HepG2 (cell line): ENCODE measurements around the gene MCRS1. TPM values are rescaled to one million over a fixed set of nuclear protein-coding genes. Genes with fewer than 3 reads are reported as not detected.

Source experiments
- ATAC-seq: fragments of 200-7000 bp; cut with Tn5 transposase; 3 replicates; pipeline ENCODE4 v1.9.1; 2020; ENCODE audit warnings: mild to moderate bottlenecking, moderate library complexity
- BruUV-seq: library from RNA; stranded (reverse); fragments of 400-500 nt; replicated peaks from 2 replicates; lab custom pipeline; 2021; lab: Mats Ljungman, UMichigan
- CTCF ChIA-PET: fragments of 300-600 bp; formaldehyde crosslinking; extraction: SDS; loops from one replicate; lab custom pipeline; 2021; ENCODE audit warnings: low total read pairs, inconsistent platforms, low intra/inter-chr PET ratio; lab: Yijun Ruan, JAX
- POLR2A ChIA-PET: fragments of 350-600 bp; sonication (Branson Sonifier 250); formaldehyde crosslinking; loops from one replicate; lab custom pipeline; 2020; ENCODE audit warnings: antibody characterized with exemption, inconsistent platforms; lab: Yijun Ruan, JAX
- DNase-seq: peaks from one replicate; pipeline ENCODE4 v3.0.0-alpha.2; 2015; ENCODE audit warnings: low spot score
- FAIRE-seq: peaks from 3 replicates; lab custom pipeline; 2011; peaks lifted over from hg19 to GRCh38; lab: Jason Lieb, UNC
- H2AFZ ChIP-seq: one replicate; pipeline ENCODE4 v1.6.1; 2011; ENCODE audit warnings: low read length, inconsistent platforms
- H3K27ac ChIP-seq: fragments of 300-600 bp; 3 replicates; pipeline ENCODE4 v1.8.0; 2011; ENCODE audit warnings: mixed run types, mild to moderate bottlenecking, mixed read lengths, low read length, inconsistent platforms; ENCODE audit not compliant: insufficient read depth; ENCODE audit errors: extremely low read length
- H3K27me3 ChIP-seq, 2 experiments: fragments of 200-600 bp in 1 of 2; 2 replicates in 1 of 2; 3 replicates in 1 of 2; pipeline versions ENCODE4 v1.6.0 to v1.8.0; 2011; ENCODE audit warnings: low read length in 2 of 2, mild to moderate bottlenecking in 2 of 2, moderate library complexity in 2 of 2, inconsistent platforms in 1 of 2; ENCODE audit not compliant: insufficient read depth in 2 of 2, control insufficient read depth in 1 of 2
- H3K36me3 ChIP-seq, 2 experiments: fragments of 200-600 bp in 1 of 2; replicated peaks in 1 of 2; 2 replicates in 1 of 2; 3 replicates in 1 of 2; pipeline versions ENCODE4 v1.5.1 to v1.8.0; 2011; ENCODE audit warnings: low read length in 2 of 2, inconsistent platforms in 1 of 2; ENCODE audit not compliant: insufficient read depth in 2 of 2, control insufficient read depth in 1 of 2
- H3K4me1 ChIP-seq: 2 replicates; pipeline ENCODE4 v1.5.1; 2012; ENCODE audit warnings: low read length, inconsistent platforms; ENCODE audit not compliant: insufficient read depth
- H3K4me2 ChIP-seq: 2 replicates; pipeline ENCODE4 v1.6.0; 2011; ENCODE audit warnings: low read depth, low read length, inconsistent platforms
- H3K4me3 ChIP-seq, 3 experiments: fragments of 200-600 bp in 1 of 3; sonication (generic), shearing (Covaris generic) in 1 of 3; replicated peaks in 1 of 3; 2 replicates each; pipeline ENCODE4 v1.5.1; 2011 to 2016; ENCODE audit warnings: low read length in 3 of 3, inconsistent platforms in 2 of 3, low read depth in 2 of 3, mild to moderate bottlenecking in 2 of 3, control low read depth in 1 of 3, mixed read lengths in 1 of 3; ENCODE audit not compliant: insufficient read depth in 1 of 3
- H3K79me2 ChIP-seq: one replicate; pipeline ENCODE4 v1.6.1; 2011; ENCODE audit warnings: low read length, inconsistent platforms; ENCODE audit not compliant: insufficient read depth
- H3K9ac ChIP-seq: 2 replicates; pipeline ENCODE4 v1.6.0; 2011; ENCODE audit warnings: mild to moderate bottlenecking, low read depth, low read length, inconsistent platforms; ENCODE audit not compliant: insufficient read depth
- H3K9me3 ChIP-seq: 2 replicates; pipeline ENCODE4 v1.5.1; 2012; ENCODE audit warnings: mild to moderate bottlenecking, low read length
- H4K20me1 ChIP-seq: 2 replicates; pipeline ENCODE4 v1.6.0; 2011; ENCODE audit warnings: inconsistent platforms, mild to moderate bottlenecking, low read length, moderate library complexity; ENCODE audit not compliant: insufficient read depth
- CEBPB ChIP-seq: IDR thresholded peaks from 2 replicates; pipeline ENCODE4 v1.6.1; 2011; ENCODE audit warnings: low read depth, low read length, improper control_type of control experiment, borderline replicate concordance
- HDAC1 ChIP-seq: sonication (generic); formaldehyde crosslinking; IDR thresholded peaks from 2 replicates; pipeline ENCODE4 v1.5.1; 2020; ENCODE audit warnings: mild to moderate bottlenecking, missing genetic modification reagents
- JDP2 ChIP-seq: sonication (generic); formaldehyde crosslinking; IDR thresholded peaks from 2 replicates; pipeline ENCODE4 v1.8.1; 2022; ENCODE audit warnings: missing genetic modification reagents, borderline replicate concordance
- NBN ChIP-seq: fragments of 450-650 bp; conservative IDR thresholded peaks from 2 replicates; pipeline ENCODE4 v1.6.1; 2017
- NFKBIZ ChIP-seq: IDR thresholded peaks from 2 replicates; pipeline ENCODE4 v1.6.1; 2018; ENCODE audit warnings: missing genetic modification reagents, missing compliant biosample characterization
- STAG1 ChIP-seq: sonication (generic); formaldehyde crosslinking; IDR thresholded peaks from 2 replicates; pipeline ENCODE4 v1.4.0; 2020; ENCODE audit warnings: missing genetic modification reagents
- ZNF646 ChIP-seq: sonication (generic); formaldehyde crosslinking; IDR thresholded peaks from 2 replicates; pipeline ENCODE4 v1.9.0; 2021; ENCODE audit warnings: mild to moderate bottlenecking, missing genetic modification reagents
- WGBS: methylation state at CpG from one replicate; pipeline ENCODE4 v1.1.6; 2017; ENCODE audit warnings: low lambda C conversion rate; 5-methylcytosine and 5-hydroxymethylcytosine counted together
- in situ Hi-C: cut with HindIII; loops from 2 replicates; pipeline ENCODE4 v1.10.0; 2017; ENCODE audit warnings: low pct_unique_long_range_greater_than_20kb; ENCODE audit not compliant: extremely low pct_ligation_motif_present
- intact Hi-C: fragments of 100-400 bp; cut with micrococcal nuclease; formaldehyde crosslinking; loops from one replicate; pipeline ENCODE4 v1.10.0; 2022; ENCODE audit not compliant: unreplicated experiment
- polyA plus RNA-seq, 8 experiments: library from polyadenylated mRNA; depleted of rRNA in 3 of 8; stranded (reverse) in 7 of 8; unstranded in 1 of 8; fragments of >200 nt; fragmentation: Illumina TruSeq in 4 of 8; extraction: Trizol in 4 of 8; gene quantifications; 2 replicates each; pipeline versions ENCODE4 v1.2.1 to v1.2.3, GENCODE V29; 2011 to 2016; ENCODE audit warnings: low read depth in 4 of 8, missing spikeins in 1 of 8, mixed read lengths in 1 of 8; ENCODE audit not compliant: insufficient read depth in 1 of 8
- total RNA-seq, 5 experiments: library from RNA; depleted of rRNA; stranded (reverse); fragments of >200 nt; fragmentation: Illumina TruSeq; extraction: Trizol; gene quantifications; 2 replicates each; pipeline ENCODE4 v1.2.3, GENCODE V29; 2016; ENCODE audit warnings: low read depth in 1 of 5

The MCRS1 gene
- total and polyA plus RNA-seq, 2 of the 13 experiments (the other 11 are each of a cell fraction or from before 2014, with no cell fraction given) = 51.0 to 66.3 TPM

GRCh38 chr12:49587174-49587908 lies 19.4 kb upstream of the MCRS1 start:
- CTCF ChIA-PET = no interaction called here
- TF ChIP-seq CEBPB = peak; percentile 34
- no peak for TF ChIP-seq STAG1 (CRISPR knock-in tag)
- BruUV-seq = no TSS peak
- no peaks in the 10 kb centered on the region for H3K27me3 ChIP-seq
- peak; percentile 58 for ATAC-seq
- H3K9ac ChIP-seq = no peak overlapping the region
- no peaks in the 10 kb centered on the region for H4K20me1 ChIP-seq
- H3K79me2 ChIP-seq = no peaks in the 10 kb centered on the region
- peaks cover 6 to 10% of the 10 kb centered on the region in 2 experiments; a peak in 4 of 5 replicates for H3K36me3 ChIP-seq
- no peak overlapping the region for H3K27ac ChIP-seq
- H3K4me2 ChIP-seq = no peak overlapping the region
- no peak for FAIRE-seq
- no peaks in the 10 kb centered on the region for H3K9me3 ChIP-seq
- intact Hi-C loops (no loop called here), in situ Hi-C loops (no loop called here)
- DNase-seq = no peak
- POLR2A ChIA-PET = no interaction called here
- WGBS = 94% methylated on average over 11 of the region's 11 CpGs
- H2AFZ ChIP-seq = no peak overlapping the region
- no peak overlapping the region for H3K4me3 ChIP-seq
- peaks cover 6% of the 10 kb centered on the region for H3K4me1 ChIP-seq

GRCh38 chr12:49585477-49586459 lies 17.8 kb upstream of the MCRS1 start:
- FAIRE-seq = no peak
- no peak for TF ChIP-seq ZNF646
- TF ChIP-seq NBN = no peak
- TF ChIP-seq HDAC1 (CRISPR knock-in tag) = no peak
- no peak for TF ChIP-seq JDP2 (CRISPR knock-in tag)
- TF ChIP-seq NFKBIZ (CRISPR knock-in tag) = no peak

More at GRCh38 chr12:49585477-49586459, 17.8 kb upstream of the MCRS1 start:
- no peak overlapping the region for H3K4me3 ChIP-seq
- BruUV-seq = no TSS peak
- no peaks in the 10 kb centered on the region for H3K27me3 ChIP-seq
- H3K4me2 ChIP-seq = no peak overlapping the region
- H3K9ac ChIP-seq = no peak overlapping the region
- in situ Hi-C loops (no loop called here), intact Hi-C loops (no loop called here)
- H3K4me1 ChIP-seq = peaks cover 16% of the 10 kb centered on the region
- POLR2A ChIA-PET = no interaction called here
- no peaks in the 10 kb centered on the region for H3K79me2 ChIP-seq
- no peak overlapping the region for H3K27ac ChIP-seq
- no peak for DNase-seq
- WGBS = 91% methylated on average over 15 of the region's 16 CpGs
- no peaks in the 10 kb centered on the region for H3K9me3 ChIP-seq
- no peak overlapping the region for H2AFZ ChIP-seq
- no peaks in the 10 kb centered on the region for H4K20me1 ChIP-seq
- ATAC-seq = no peak
- CTCF ChIA-PET = no interaction called here
- peaks cover 6 to 10% of the 10 kb centered on the region in 2 experiments; a peak in 4 of 5 replicates for H3K36me3 ChIP-seq
